ENCODE results near the gene TRPC6. TPM values are rescaled to one million over a fixed set of nuclear protein-coding genes. Genes with fewer than 3 reads are reported as not detected.

TRPC6 gene
- total and polyA plus RNA-seq, 2 experiments from 2014 or later, result 0.13 to 4.8 TPM

DNA sequence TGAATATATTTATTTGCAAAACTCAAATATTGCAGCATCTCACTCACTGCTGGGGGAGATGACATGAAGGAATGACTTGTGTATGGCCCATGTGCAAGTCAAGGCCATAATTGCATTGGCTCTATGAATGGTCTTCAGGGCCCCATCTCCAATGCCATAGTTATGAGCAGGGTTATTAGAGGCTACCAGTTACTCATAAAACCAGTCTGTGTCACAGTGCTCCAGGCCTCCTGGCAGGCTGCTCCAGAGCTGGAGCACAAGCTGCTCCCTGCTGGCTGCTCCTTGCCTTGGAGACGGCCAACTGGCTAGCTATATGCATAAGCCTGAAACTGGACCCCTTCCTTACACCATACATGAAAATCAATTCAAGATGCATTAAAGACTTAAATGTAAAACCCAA, 145.7 kb downstream of the TRPC6 start:
- no peaks in the 10 kb centered on the region for H4K20me1 ChIP-seq (ENCODE audit: insufficient read depth, poor library complexity, severe bottlenecking)
- DNase-seq (ENCODE audit: low spot score), result no peak
- no peaks in the 10 kb centered on the region for H3K36me3 ChIP-seq (replicated peaks; ENCODE audit: insufficient read depth, low read depth)
- TF ChIP-seq EZH2phosphoT487 (IDR thresholded peaks at IDR 0.05; ENCODE audit: low read depth, severe bottlenecking, unreplicated experiment), result no peak
- TF ChIP-seq, protein P1, sequence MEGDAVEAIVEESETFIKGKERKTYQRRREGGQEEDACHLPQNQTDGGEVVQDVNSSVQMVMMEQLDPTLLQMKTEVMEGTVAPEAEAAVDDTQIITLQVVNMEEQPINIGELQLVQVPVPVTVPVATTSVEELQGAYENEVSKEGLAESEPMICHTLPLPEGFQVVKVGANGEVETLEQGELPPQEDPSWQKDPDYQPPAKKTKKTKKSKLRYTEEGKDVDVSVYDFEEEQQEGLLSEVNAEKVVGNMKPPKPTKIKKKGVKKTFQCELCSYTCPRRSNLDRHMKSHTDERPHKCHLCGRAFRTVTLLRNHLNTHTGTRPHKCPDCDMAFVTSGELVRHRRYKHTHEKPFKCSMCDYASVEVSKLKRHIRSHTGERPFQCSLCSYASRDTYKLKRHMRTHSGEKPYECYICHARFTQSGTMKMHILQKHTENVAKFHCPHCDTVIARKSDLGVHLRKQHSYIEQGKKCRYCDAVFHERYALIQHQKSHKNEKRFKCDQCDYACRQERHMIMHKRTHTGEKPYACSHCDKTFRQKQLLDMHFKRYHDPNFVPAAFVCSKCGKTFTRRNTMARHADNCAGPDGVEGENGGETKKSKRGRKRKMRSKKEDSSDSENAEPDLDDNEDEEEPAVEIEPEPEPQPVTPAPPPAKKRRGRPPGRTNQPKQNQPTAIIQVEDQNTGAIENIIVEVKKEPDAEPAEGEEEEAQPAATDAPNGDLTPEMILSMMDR (IDR thresholded peaks at IDR 0.05; ENCODE audit: poor library complexity), result no peak
- no peak for TF ChIP-seq EZH2 (IDR thresholded peaks at IDR 0.05; ENCODE audit: borderline replicate concordance)
- H3K9me3 ChIP-seq (ENCODE audit: low read depth), result no peaks in the 10 kb centered on the region
- no peak overlapping the region for H3K4me2 ChIP-seq
- no peaks in the 10 kb centered on the region for H3K9me2 ChIP-seq (replicated peaks; ENCODE audit: insufficient read depth)
- H3K27ac ChIP-seq, result no peak overlapping the region
- H3K27me3 ChIP-seq, result no peaks in the 10 kb centered on the region
- no peaks in the 10 kb centered on the region for H3K4me1 ChIP-seq (ENCODE audit: insufficient read depth)
- no peaks in the 10 kb centered on the region for H3K79me2 ChIP-seq
- 82% methylated on average over 1 of the region's 1 CpG for WGBS (ENCODE audit: low lambda C conversion rate, missing lambda C conversion rate)
- no peak overlapping the region for H2AFZ ChIP-seq
- no peak overlapping the region for H3K4me3 ChIP-seq

DNA sequence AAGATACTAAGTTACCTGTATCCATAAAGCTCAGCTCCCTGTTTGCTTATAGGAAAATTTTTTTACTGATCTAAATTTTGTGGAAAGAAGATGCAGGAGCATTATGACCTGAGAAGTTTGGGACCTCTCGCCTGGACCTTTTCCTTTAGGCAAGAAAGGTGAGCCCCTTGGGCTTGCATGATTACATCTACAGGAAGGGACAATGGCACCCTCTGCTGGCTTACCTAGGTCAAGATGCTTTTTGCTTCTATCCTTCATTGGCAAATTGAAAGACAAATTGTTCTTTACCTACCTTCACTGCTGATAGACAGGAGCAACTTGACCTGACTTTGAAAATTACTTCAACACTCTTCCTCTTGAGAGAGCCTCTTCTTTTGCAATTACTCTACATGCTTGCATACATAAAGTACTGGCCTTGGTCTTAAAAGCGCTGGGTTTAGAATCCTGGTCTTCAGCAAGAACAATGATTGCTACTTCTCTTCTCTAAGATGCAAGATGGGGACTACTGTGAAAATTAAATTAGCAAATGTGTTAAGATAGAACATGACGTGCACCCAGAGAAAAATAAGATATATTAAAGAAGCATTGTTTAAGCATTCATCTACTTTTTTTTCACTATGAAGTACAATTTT, 147.2 kb downstream of the TRPC6 start:
- H3K36me3 ChIP-seq (replicated peaks; ENCODE audit: insufficient read depth, low read depth), result no peaks in the 10 kb centered on the region
- H3K79me2 ChIP-seq, result no peaks in the 10 kb centered on the region
- no peak for TF ChIP-seq EZH2 (IDR thresholded peaks at IDR 0.05; ENCODE audit: borderline replicate concordance)
- TF ChIP-seq, protein P1 (IDR thresholded peaks at IDR 0.05; ENCODE audit: poor library complexity), result peak; percentile 75
- peak; percentile 74 for DNase-seq (ENCODE audit: low spot score)
- H3K9me3 ChIP-seq (ENCODE audit: low read depth), result no peaks in the 10 kb centered on the region
- no peaks in the 10 kb centered on the region for H3K27me3 ChIP-seq
- H3K4me2 ChIP-seq, result no peak overlapping the region
- H3K27ac ChIP-seq, result no peak overlapping the region
- no peak overlapping the region for H2AFZ ChIP-seq
- no peaks in the 10 kb centered on the region for H3K4me1 ChIP-seq (ENCODE audit: insufficient read depth)
- H3K4me3 ChIP-seq, result no peak overlapping the region
- H4K20me1 ChIP-seq (ENCODE audit: insufficient read depth, poor library complexity, severe bottlenecking), result no peaks in the 10 kb centered on the region
- no peaks in the 10 kb centered on the region for H3K9me2 ChIP-seq (replicated peaks; ENCODE audit: insufficient read depth)
- 63% methylated on average over 3 of the region's 3 CpGs for WGBS (ENCODE audit: low lambda C conversion rate, missing lambda C conversion rate)

DNA sequence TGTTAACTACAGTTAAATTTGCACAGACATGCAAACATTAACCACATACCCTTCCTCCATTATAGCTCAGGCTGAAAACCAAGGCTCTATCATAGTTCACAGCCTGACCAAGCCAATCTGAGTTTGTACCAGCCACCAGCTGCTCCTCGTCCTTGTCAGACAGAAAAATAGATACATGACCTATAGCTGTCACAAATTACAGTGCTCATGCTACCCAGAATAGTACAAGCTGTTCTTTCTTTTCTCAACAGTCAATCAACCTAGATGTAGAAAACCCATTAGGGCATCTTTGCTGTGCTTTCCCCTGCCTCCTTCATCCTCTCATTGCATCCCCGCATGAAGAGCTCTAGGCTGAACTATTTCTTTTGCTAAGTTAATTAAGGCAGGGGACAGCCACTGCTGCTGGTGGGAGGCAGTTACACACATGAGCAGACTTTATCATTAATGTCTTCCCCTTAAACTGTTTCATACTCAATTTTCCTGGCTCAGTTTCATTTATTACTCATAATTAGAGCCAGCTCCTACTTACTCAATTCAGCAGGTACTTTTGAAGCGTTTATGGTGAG, 148.3 kb downstream of the TRPC6 start:
- Histone ChIP-seq H3K9me3 (ENCODE audit: low read depth) (no peaks in the 10 kb centered on the region), H3K9me2 (replicated peaks; ENCODE audit: insufficient read depth) (no peaks in the 10 kb centered on the region), H4K20me1 (ENCODE audit: insufficient read depth, poor library complexity, severe bottlenecking) (no peaks in the 10 kb centered on the region), H3K4me2 (no peak overlapping the region), H3K79me2 (no peaks in the 10 kb centered on the region), H3K27ac (no peak overlapping the region), H3K4me1 (ENCODE audit: insufficient read depth) (no peaks in the 10 kb centered on the region), H2AFZ (no peak overlapping the region), H3K27me3 (no peaks in the 10 kb centered on the region), H3K36me3 (replicated peaks; ENCODE audit: insufficient read depth, low read depth) (no peaks in the 10 kb centered on the region), H3K4me3 (no peak overlapping the region)
- no peak for TF ChIP-seq EZH2 (IDR thresholded peaks at IDR 0.05; ENCODE audit: borderline replicate concordance)
- no peak for TF ChIP-seq EZH2phosphoT487 (IDR thresholded peaks at IDR 0.05; ENCODE audit: low read depth, severe bottlenecking, unreplicated experiment)
- TF ChIP-seq, protein P1 (IDR thresholded peaks at IDR 0.05; ENCODE audit: poor library complexity), result no peak
- no peak for DNase-seq (ENCODE audit: low spot score)
- WGBS (ENCODE audit: low lambda C conversion rate, missing lambda C conversion rate), result 80% methylated on average over 3 of the region's 3 CpGs

Data from hepatocyte (in vitro differentiated cells).